Measurements from ENCODE around the gene ANK3.

The ANK3 gene

GRCh38 chr10:60376221-60377041 is 13.2 kb downstream of the ANK3 start:
- no peak for DNase-seq

- DNase-seq: no peak
These were observed 14.2 kb downstream of the ANK3 start for GRCh38 chr10:60375293-60376004.

- no peak for DNase-seq
These were observed 14.8 kb downstream of the ANK3 start for GRCh38 chr10:60374836-60375235.

- DNase-seq: no peak
These were observed 17.2 kb downstream of the ANK3 start for GRCh38 chr10:60372436-60372835.

GRCh38 chr10:60369547-60369930 is 20.1 kb downstream of the ANK3 start:
- no peak for DNase-seq

GRCh38 chr10:60368875-60369546 is 20.7 kb downstream of the ANK3 start:
- no peak for DNase-seq

GRCh38 chr10:60367901-60368300 is 21.8 kb downstream of the ANK3 start:
- no peak for DNase-seq

GRCh38 chr10:60367431-60367830 is 22.2 kb downstream of the ANK3 start:
- no peak for DNase-seq

GRCh38 chr10:60367024-60367423 is 22.7 kb downstream of the ANK3 start:
- no peak for DNase-seq

GRCh38 chr10:60363187-60363586 is 26.5 kb downstream of the ANK3 start:
- no peak for DNase-seq

- no peak for DNase-seq
These were observed 27.2 kb downstream of the ANK3 start for GRCh38 chr10:60362461-60362860.

GRCh38 chr10:60359066-60359465 is 30.6 kb downstream of the ANK3 start:
- DNase-seq: no peak

- DNase-seq: no peak
These were observed 31.4 kb downstream of the ANK3 start for GRCh38 chr10:60358282-60358681.

GRCh38 chr10:60353519-60354258 is 36.0 kb downstream of the ANK3 start:
- DNase-seq: no peak

GRCh38 chr10:60352105-60352504 is 37.6 kb downstream of the ANK3 start:
- DNase-seq: no peak

GRCh38 chr10:60351191-60351853 is 38.4 kb downstream of the ANK3 start:
- DNase-seq: no peak

GRCh38 chr10:60350400-60350799 is 39.3 kb downstream of the ANK3 start:
- DNase-seq: no peak

GRCh38 chr10:60349426-60349825 is 40.2 kb downstream of the ANK3 start:
- no peak for DNase-seq

GRCh38 chr10:60348982-60349381 is 40.7 kb downstream of the ANK3 start:
- DNase-seq: no peak

GRCh38 chr10:60347270-60347669 is 42.4 kb downstream of the ANK3 start:
- no peak for DNase-seq

GRCh38 chr10:60346661-60347060 is 43.0 kb downstream of the ANK3 start:
- no peak for DNase-seq

GRCh38 chr10:60343254-60343653 is 46.4 kb downstream of the ANK3 start:
- no peak for DNase-seq

GRCh38 chr10:60341969-60342368 is 47.7 kb downstream of the ANK3 start:
- no peak for DNase-seq

Data from NCI-H1417 treated with DMSO at 0.1 percent for 48 hours (cell line).